GM21737 (cell line): ENCODE results near the gene LLGL2.

Source experiments
- ATAC-seq: cut with Tn5 transposase; IDR thresholded peaks from one replicate; pipeline ENCODE4 v1.9.1; 2021; ENCODE audit warnings: mild to moderate bottlenecking, moderate library complexity; ENCODE audit not compliant: unreplicated experiment

The LLGL2 gene

GRCh38 chr17:75492555-75493168 is 32.8 kb upstream of the LLGL2 start:
- no peak for ATAC-seq

GRCh38 chr17:75493476-75494129 is 31.9 kb upstream of the LLGL2 start:
- ATAC-seq, result no peak

GRCh38 chr17:75494326-75494877 is 31.1 kb upstream of the LLGL2 start:
- ATAC-seq, result no peak

- ATAC-seq, result no peak
Observed at GRCh38 chr17:75496005-75496404, 29.5 kb upstream of the LLGL2 start.

- no peak for ATAC-seq
Observed at GRCh38 chr17:75498039-75498725, 27.3 kb upstream of the LLGL2 start.

- ATAC-seq, result no peak
Observed at GRCh38 chr17:75498726-75499213, 26.7 kb upstream of the LLGL2 start.

- ATAC-seq, result no peak
Observed at GRCh38 chr17:75499313-75500022, 26.0 kb upstream of the LLGL2 start.

- ATAC-seq, result no peak
Observed at GRCh38 chr17:75500419-75501216, 24.9 kb upstream of the LLGL2 start.

GRCh38 chr17:75501378-75502071 is 24.0 kb upstream of the LLGL2 start:
- ATAC-seq, result no peak

- ATAC-seq, result no peak
Observed at GRCh38 chr17:75502072-75502720, 23.3 kb upstream of the LLGL2 start.

- no peak for ATAC-seq
Observed at GRCh38 chr17:75502721-75503329, 22.7 kb upstream of the LLGL2 start.

- ATAC-seq, result no peak
Observed at GRCh38 chr17:75503337-75503950, 22.1 kb upstream of the LLGL2 start.

GRCh38 chr17:75503976-75504346 is 21.5 kb upstream of the LLGL2 start:
- no peak for ATAC-seq

- ATAC-seq, result no peak
Observed at GRCh38 chr17:75504347-75505151, 20.9 kb upstream of the LLGL2 start.

- no peak for ATAC-seq
Observed at GRCh38 chr17:75505152-75505409, 20.4 kb upstream of the LLGL2 start.

GRCh38 chr17:75505640-75506039 is 19.9 kb upstream of the LLGL2 start:
- no peak for ATAC-seq

- ATAC-seq, result no peak
Observed at GRCh38 chr17:75506134-75506533, 19.4 kb upstream of the LLGL2 start.

GRCh38 chr17:75506888-75507287 is 18.6 kb upstream of the LLGL2 start:
- ATAC-seq, result no peak
